Endothelial cell of umbilical vein (primary cell): ENCODE results near the gene DPYD.

Source experiments
- MAX ChIP-seq: IDR thresholded peaks from 2 replicates; pipeline ENCODE4 v1.6.1; 2011; ENCODE audit not compliant: insufficient read depth, insufficient read length
- MYC ChIP-seq: IDR thresholded peaks from one replicate; pipeline ENCODE4 v1.6.1; 2011; ENCODE audit warnings: mild to moderate bottlenecking, low read depth, low read length
- POLR2A ChIP-seq: IDR thresholded peaks from 2 replicates; pipeline ENCODE4 v1.6.1; 2012; ENCODE audit warnings: low read depth, mild to moderate bottlenecking, control low read depth, low read length
- POLR2AphosphoS5 ChIP-seq: IDR thresholded peaks from 2 replicates; pipeline ENCODE4 v1.6.1; 2012; ENCODE audit warnings: low read depth, mild to moderate bottlenecking, control low read depth, low read length, moderate library complexity; ENCODE audit not compliant: insufficient read depth
- TF ChIP-seq, protein P1 (sequence below), 2 donors: IDR thresholded peaks; 1 replicate in 1 of 2; 2 replicates in 1 of 2; pipeline ENCODE4 v1.5.1; 2011; ENCODE audit warnings: low read length in 2 of 2, mild to moderate bottlenecking in 2 of 2, moderate library complexity in 2 of 2, control low read depth in 1 of 2, inconsistent platforms in 1 of 2, low read depth in 1 of 2; ENCODE audit not compliant: insufficient read depth in 1 of 2; ENCODE audit errors: extremely low read depth in 1 of 2

GRCh38 chr1:97630948-97631347, 289.9 kb downstream of the DPYD start:
- TF ChIP-seq, protein P1, sequence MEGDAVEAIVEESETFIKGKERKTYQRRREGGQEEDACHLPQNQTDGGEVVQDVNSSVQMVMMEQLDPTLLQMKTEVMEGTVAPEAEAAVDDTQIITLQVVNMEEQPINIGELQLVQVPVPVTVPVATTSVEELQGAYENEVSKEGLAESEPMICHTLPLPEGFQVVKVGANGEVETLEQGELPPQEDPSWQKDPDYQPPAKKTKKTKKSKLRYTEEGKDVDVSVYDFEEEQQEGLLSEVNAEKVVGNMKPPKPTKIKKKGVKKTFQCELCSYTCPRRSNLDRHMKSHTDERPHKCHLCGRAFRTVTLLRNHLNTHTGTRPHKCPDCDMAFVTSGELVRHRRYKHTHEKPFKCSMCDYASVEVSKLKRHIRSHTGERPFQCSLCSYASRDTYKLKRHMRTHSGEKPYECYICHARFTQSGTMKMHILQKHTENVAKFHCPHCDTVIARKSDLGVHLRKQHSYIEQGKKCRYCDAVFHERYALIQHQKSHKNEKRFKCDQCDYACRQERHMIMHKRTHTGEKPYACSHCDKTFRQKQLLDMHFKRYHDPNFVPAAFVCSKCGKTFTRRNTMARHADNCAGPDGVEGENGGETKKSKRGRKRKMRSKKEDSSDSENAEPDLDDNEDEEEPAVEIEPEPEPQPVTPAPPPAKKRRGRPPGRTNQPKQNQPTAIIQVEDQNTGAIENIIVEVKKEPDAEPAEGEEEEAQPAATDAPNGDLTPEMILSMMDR (IDR thresholded peaks at IDR 0.05; ENCODE audit: extremely low read depth in 1 of 2, insufficient read depth in 1 of 2, low read depth in 1 of 2, low read length in 2 of 2) = no peak
- TF ChIP-seq POLR2A (no peak), MAX (no peak), POLR2AphosphoS5 (no peak), MYC (no peak)
